OCI-LY7 (cell line): ENCODE data around the gene STK11IP. TPM values are rescaled to one million over a fixed set of nuclear protein-coding genes. Genes with fewer than 3 reads are reported as not detected.

Source experiments
- BruUV-seq: library from RNA; stranded (reverse); fragments of 400-500 nt; replicated peaks from 2 replicates; lab custom pipeline; 2021; lab: Mats Ljungman, UMichigan
- CTCF ChIA-PET: fragments of 300-600 bp; sonication (Branson Sonifier 250); formaldehyde crosslinking; loops from one replicate; lab custom pipeline; 2022; ENCODE audit warnings: antibody characterized with exemption; ENCODE audit not compliant: unreplicated experiment; lab: Charles Lee
- POLR2A ChIA-PET: fragments of 300-600 bp; sonication (Branson Sonifier 250); formaldehyde crosslinking; loops from one replicate; lab custom pipeline; 2022; ENCODE audit warnings: antibody characterized with exemption; lab: Charles Lee
- DNase-seq: peaks from one replicate; pipeline ENCODE4 v3.0.0-alpha.2; 2015; ENCODE audit warnings: low spot score
- H2AFZ ChIP-seq: fragments of 200-600 bp; sonication (generic), shearing (Covaris generic); 2 replicates; pipeline ENCODE4 v1.6.1; 2014; ENCODE audit warnings: mild to moderate bottlenecking, antibody characterized with exemption, low read length, moderate library complexity
- H3K27ac ChIP-seq: fragments of 200-600 bp; sonication (generic); 2 replicates; pipeline ENCODE4 v1.5.1; 2014; ENCODE audit warnings: mixed run types, low read depth, mild to moderate bottlenecking, moderate library complexity, low read length, inconsistent platforms; ENCODE audit not compliant: poor library complexity, severe bottlenecking
- H3K36me3 ChIP-seq: fragments of 200-600 bp; sonication (generic); 2 replicates; pipeline ENCODE4 v1.6.1; 2014; ENCODE audit warnings: mild to moderate bottlenecking, antibody characterized with exemption, low read length, moderate library complexity, mixed read lengths; ENCODE audit not compliant: insufficient read depth
- H3K4me1 ChIP-seq: fragments of 200-600 bp; sonication (generic); 2 replicates; pipeline ENCODE4 v1.5.1; 2014; ENCODE audit warnings: mild to moderate bottlenecking, low read length; ENCODE audit not compliant: insufficient read depth, poor library complexity, severe bottlenecking
- H3K4me2 ChIP-seq: fragments of 200-600 bp; sonication (generic); 2 replicates; pipeline ENCODE4 v1.6.1; 2014; ENCODE audit warnings: mild to moderate bottlenecking, low read length
- H3K4me3 ChIP-seq: fragments of 200-600 bp; sonication (generic); 2 replicates; pipeline ENCODE4 v1.5.1; 2014; ENCODE audit warnings: mild to moderate bottlenecking, low read depth, low read length; ENCODE audit not compliant: poor library complexity, severe bottlenecking
- H3K79me2 ChIP-seq: fragments of 200-600 bp; sonication (generic); 2 replicates; pipeline ENCODE4 v1.6.1; 2016; ENCODE audit warnings: low read depth, mild to moderate bottlenecking, low read length, moderate library complexity, mixed read lengths; ENCODE audit not compliant: insufficient read depth
- H3K9me2 ChIP-seq: fragments of 200-600 bp; sonication (generic); 2 replicates; pipeline ENCODE4 v1.6.1; 2016; ENCODE audit warnings: mild to moderate bottlenecking, low read length, mixed read lengths; ENCODE audit not compliant: insufficient read depth
- H3K9me3 ChIP-seq: fragments of 200-600 bp; sonication (generic); 2 replicates; pipeline ENCODE4 v1.6.1; 2014; ENCODE audit warnings: mild to moderate bottlenecking, mixed run types, low read length, mixed read lengths
- H4K20me1 ChIP-seq: fragments of 200-600 bp; sonication (generic); 2 replicates; pipeline ENCODE4 v1.6.1; 2014; ENCODE audit warnings: mild to moderate bottlenecking, antibody characterized with exemption, low read length, moderate library complexity, mixed read lengths; ENCODE audit not compliant: insufficient read depth
- EZH2phosphoT487 ChIP-seq: fragments of 200-600 bp; sonication (generic); IDR thresholded peaks from 2 replicates; pipeline ENCODE4 v1.6.1; 2018; ENCODE audit warnings: low read depth, borderline replicate concordance, mild to moderate bottlenecking, mixed run types, antibody characterized with exemption, low read length, moderate library complexity, mixed read lengths
- intact Hi-C: fragments of 100-400 bp; cut with micrococcal nuclease; formaldehyde crosslinking; loops from one replicate; pipeline ENCODE4 v1.10.0; 2022; ENCODE audit not compliant: unreplicated experiment
- total RNA-seq, 2 experiments: library from RNA; depleted of rRNA in 1 of 2; stranded (reverse); fragments of >200 nt in 1 of 2; shearing (Covaris generic) in 1 of 2; gene quantifications; 2 replicates each; pipeline ENCODE4 v1.2.3, GENCODE V29; 2014 to 2022
- TF ChIP-seq, protein P1 (sequence below): fragments of 200-600 bp; sonication (generic); conservative IDR thresholded peaks from 2 replicates; pipeline ENCODE4 v1.5.1; 2014; ENCODE audit warnings: mild to moderate bottlenecking, antibody characterized with exemption, low read length, moderate library complexity, mixed read lengths

Gene STK11IP
- total RNA-seq, 2 experiments from 2014 or later = 26.5 to 37.6 TPM

GRCh38 chr2:219661197-219661954 lies 63.7 kb downstream of the STK11IP start:
- Histone ChIP-seq H2AFZ (no peak overlapping the region), H4K20me1 (no peaks in the 10 kb centered on the region), H3K4me1 (no peaks in the 10 kb centered on the region), H3K4me2 (no peak overlapping the region), H3K4me3 (no peak overlapping the region), H3K36me3 (no peaks in the 10 kb centered on the region), H3K27ac (no peak overlapping the region), H3K9me2 (no peaks in the 10 kb centered on the region), H3K79me2 (no peaks in the 10 kb centered on the region), H3K9me3 (no peaks in the 10 kb centered on the region)
- ChIA-PET POLR2A (interaction anchor here (0.6 kb wide), 2 partner anchors 8 to 120 kb away, joined by 3 read pairs; no protein-coding TSS in a partner anchor), CTCF (interaction anchor here (0.6 kb wide), 1 partner anchor 120 kb away, joined by 4 read pairs; no protein-coding TSS in a partner anchor)
- no TSS peak for BruUV-seq
- intact Hi-C loops = no loop called here
- no peak for TF ChIP-seq EZH2phosphoT487
- TF ChIP-seq, protein P1, sequence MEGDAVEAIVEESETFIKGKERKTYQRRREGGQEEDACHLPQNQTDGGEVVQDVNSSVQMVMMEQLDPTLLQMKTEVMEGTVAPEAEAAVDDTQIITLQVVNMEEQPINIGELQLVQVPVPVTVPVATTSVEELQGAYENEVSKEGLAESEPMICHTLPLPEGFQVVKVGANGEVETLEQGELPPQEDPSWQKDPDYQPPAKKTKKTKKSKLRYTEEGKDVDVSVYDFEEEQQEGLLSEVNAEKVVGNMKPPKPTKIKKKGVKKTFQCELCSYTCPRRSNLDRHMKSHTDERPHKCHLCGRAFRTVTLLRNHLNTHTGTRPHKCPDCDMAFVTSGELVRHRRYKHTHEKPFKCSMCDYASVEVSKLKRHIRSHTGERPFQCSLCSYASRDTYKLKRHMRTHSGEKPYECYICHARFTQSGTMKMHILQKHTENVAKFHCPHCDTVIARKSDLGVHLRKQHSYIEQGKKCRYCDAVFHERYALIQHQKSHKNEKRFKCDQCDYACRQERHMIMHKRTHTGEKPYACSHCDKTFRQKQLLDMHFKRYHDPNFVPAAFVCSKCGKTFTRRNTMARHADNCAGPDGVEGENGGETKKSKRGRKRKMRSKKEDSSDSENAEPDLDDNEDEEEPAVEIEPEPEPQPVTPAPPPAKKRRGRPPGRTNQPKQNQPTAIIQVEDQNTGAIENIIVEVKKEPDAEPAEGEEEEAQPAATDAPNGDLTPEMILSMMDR = no peak
- no peak for DNase-seq

GRCh38 chr2:219661955-219662395 lies 64.3 kb downstream of the STK11IP start:
- Histone ChIP-seq H3K4me1 (no peaks in the 10 kb centered on the region), H2AFZ (no peak overlapping the region), H4K20me1 (no peaks in the 10 kb centered on the region), H3K4me3 (no peak overlapping the region), H3K27ac (no peak overlapping the region), H3K9me3 (no peaks in the 10 kb centered on the region), H3K9me2 (no peaks in the 10 kb centered on the region), H3K4me2 (no peak overlapping the region), H3K79me2 (no peaks in the 10 kb centered on the region), H3K36me3 (no peaks in the 10 kb centered on the region)
- BruUV-seq = no TSS peak
- POLR2A ChIA-PET = interaction anchor here (0.6 to 1.0 kb wide), 3 partner anchors 8 to 119 kb away, joined by 3 read pairs; no protein-coding TSS in a partner anchor
- no peak for DNase-seq
- CTCF ChIA-PET = no interaction called here
- intact Hi-C loops = no loop called here
- TF ChIP-seq, protein P1 = no peak
- TF ChIP-seq EZH2phosphoT487 = no peak

- H2AFZ ChIP-seq = no peak overlapping the region
These were observed 64.9 kb downstream of the STK11IP start for GRCh38 chr2:219662566-219662965.

More at GRCh38 chr2:219662566-219662965, 64.9 kb downstream of the STK11IP start:
- Histone ChIP-seq H3K4me3 (no peak overlapping the region), H4K20me1 (no peaks in the 10 kb centered on the region), H3K4me1 (no peaks in the 10 kb centered on the region), H3K9me2 (no peaks in the 10 kb centered on the region), H3K9me3 (no peaks in the 10 kb centered on the region), H3K4me2 (no peak overlapping the region), H3K79me2 (no peaks in the 10 kb centered on the region), H3K27ac (no peak overlapping the region), H3K36me3 (no peaks in the 10 kb centered on the region)
- ChIA-PET POLR2A (interaction anchor here (1.0 kb wide), 1 partner anchor 9 kb away, joined by 3 read pairs; no protein-coding TSS in a partner anchor), CTCF (no interaction called here)
- intact Hi-C loops = no loop called here
- no TSS peak for BruUV-seq
- no peak for DNase-seq
- no peak for TF ChIP-seq EZH2phosphoT487
- TF ChIP-seq, protein P1 = no peak
